NOMO-1 treated with dmso at 0.1 percent for 144 hours (cell line): ENCODE data around the gene RSPH3.
"Not testable (repeated sequence)": the region's sequence is repeated elsewhere in the genome, so short reads cannot be mapped to it uniquely, and the experiment has no call there.

Experiments used
- DNase-seq: peaks from one replicate; lab custom pipeline; 2025; ENCODE audit not compliant: unreplicated experiment; lab: John Stamatoyannopoulos, UW

The RSPH3 gene

GRCh38 chr6:158977382-158977781 lies 22.6 kb downstream of the RSPH3 start:
- no peak for DNase-seq

- DNase-seq = no peak
Measured at GRCh38 chr6:158972241-158973233, 27.5 kb downstream of the RSPH3 start.

- no peak for DNase-seq
Measured at GRCh38 chr6:158970640-158971275, 29.2 kb downstream of the RSPH3 start.

DNA sequence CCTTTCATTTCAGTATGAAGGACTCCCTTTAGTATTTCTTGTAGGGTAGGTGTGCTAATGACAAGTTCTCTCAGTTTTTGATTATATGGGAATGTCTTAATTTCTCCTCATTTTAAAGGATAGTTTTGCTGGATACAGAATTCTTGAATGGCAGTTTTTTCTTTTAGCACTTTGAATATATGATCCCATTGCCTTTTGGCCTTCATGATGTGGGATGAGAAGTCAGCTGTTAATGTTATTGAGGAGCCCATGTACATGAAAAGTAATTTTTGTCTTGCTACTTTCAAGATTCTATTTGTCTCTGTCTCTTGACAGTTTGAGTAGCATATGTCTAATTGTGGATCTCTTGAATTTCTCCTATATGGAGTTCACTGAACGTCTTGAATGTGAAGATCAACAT lies 30.9 kb downstream of the RSPH3 start:
- DNase-seq = no peak

GRCh38 chr6:158963020-158963808 lies 36.8 kb downstream of the RSPH3 start:
- DNase-seq = no peak

- no peak for DNase-seq
Measured at GRCh38 chr6:158962371-158962770, 37.6 kb downstream of the RSPH3 start.

DNA sequence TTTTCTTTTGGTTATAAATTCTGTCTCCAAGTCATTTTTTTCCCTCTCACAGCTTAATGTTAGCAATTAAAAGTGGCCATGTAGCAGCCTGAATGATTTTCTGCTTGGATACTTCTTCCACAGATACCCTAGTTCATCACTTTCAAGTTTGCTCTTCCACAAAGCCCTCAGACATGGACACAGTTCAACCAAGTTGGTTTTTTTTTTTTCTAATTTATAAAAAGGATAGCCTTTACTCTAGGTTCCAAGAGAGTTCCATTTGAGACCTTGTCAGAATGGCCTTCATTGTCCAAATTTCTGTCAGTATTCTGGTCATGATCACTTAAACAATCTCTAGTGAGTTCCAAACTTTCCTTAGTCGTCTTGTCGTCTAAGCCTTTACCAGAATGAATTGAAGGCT lies 40.0 kb downstream of the RSPH3 start:
- no peak for DNase-seq

DNA sequence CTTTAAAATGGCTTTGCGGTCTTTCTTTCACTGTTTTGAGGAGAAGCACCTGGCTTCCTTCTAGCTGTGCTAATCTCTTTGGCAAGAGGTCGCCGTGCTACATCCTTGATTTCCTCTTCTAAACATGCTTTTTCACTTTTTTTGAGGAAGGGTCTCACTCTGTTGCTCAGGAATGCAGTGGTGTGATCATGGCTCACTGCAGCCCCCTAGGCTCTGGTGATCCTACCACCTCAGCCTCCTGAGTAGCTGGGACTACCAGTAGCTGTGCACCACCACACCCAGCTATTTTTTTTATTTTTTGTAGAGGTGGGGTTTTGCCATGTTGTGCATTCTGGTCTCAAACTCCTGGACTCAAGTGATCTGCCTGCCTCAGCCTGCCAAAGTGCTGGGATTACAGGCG lies 40.5 kb downstream of the RSPH3 start:
- DNase-seq = no peak

DNA sequence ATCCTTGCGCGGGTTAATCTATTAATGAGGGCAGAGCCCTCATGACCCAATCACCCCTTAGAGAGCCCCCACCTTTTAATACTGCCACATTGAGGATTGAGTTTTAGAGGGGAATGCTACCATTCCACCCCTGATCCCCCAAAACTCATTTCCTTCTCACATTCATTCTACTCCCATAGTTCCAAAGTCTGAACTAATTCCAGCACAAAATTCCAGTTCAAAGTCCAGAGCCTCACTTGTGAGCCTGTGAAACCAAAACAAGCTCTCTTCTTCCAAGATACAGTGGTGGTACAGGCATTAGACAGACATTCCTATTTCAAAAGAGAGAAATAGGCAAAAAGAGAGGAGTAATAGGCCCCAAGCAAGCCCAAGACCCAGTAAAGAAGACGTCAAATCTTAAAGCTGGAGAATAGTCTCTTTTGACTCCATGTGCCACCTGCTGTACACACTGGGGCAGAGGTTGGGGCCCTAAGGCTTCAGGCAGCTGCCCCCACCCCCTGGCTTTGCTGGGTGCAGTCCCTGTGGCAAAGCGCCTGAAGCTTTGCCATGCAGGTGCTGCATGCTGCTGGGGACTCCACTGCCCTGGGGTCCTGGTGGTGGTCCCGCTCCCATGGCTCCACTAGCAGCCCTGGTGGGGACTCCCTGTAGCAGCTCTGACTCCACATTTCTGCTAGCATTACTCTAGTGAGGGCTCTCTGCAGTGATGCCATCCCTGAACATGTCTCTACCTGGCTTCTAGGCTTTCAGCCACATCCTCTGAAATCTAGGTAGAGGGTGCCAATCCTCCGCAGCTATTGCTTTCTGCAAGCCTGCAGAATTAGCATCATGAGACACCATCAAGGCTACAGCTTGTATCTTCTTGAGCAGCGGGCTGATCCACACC lies 41.3 kb downstream of the RSPH3 start:
- no peak for DNase-seq

- peak; percentile 35 for DNase-seq
Measured at GRCh38 chr6:158955255-158955654, 44.7 kb downstream of the RSPH3 start.

GRCh38 chr6:158954753-158955152 lies 45.2 kb downstream of the RSPH3 start:
- DNase-seq = no peak

- DNase-seq = not testable (repeated sequence)
Measured at GRCh38 chr6:158952011-158952410, 48.0 kb downstream of the RSPH3 start.

- DNase-seq = not testable (repeated sequence)
Measured at GRCh38 chr6:158951565-158951964, 48.4 kb downstream of the RSPH3 start.

DNA sequence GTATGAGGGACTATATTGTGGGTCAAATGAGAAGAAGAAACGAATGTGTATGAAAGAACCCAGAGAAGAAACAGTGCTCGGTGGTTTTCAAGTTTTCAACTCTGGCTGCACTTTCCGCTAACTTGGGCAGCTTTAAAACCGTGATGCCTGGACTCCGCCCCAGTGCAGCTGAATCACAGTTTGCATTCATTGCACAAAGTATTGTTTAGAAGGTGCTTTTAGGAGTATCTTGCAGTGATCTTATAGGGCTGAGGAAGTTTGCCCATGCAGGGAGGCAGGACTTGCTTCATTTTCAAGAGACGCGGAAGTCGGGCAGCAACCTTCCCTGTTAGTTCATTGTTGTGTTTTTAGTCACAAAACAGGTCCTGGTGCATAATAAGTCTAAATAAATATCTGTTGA lies 52.7 kb downstream of the RSPH3 start:
- DNase-seq = no peak

GRCh38 chr6:158943380-158944032 lies 56.5 kb downstream of the RSPH3 start:
- DNase-seq = no peak

DNA sequence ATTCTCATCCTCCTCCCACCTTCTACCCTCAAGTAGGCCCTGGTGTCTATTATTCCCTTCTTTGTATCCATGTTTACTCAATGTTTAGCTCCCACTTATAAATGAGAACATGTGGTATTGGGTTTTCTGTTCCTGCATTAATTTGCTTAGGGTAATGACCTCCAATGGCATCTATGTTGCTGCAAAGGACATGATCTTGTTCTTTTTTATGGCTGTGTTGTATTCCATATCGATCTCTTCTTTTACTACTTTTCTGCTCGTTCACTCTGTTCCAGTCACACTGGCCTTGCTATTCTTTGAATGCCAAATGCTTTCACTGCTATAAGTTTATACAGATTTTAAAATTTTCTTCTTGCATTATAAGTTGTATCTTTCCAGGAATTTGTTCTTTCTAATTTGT lies 57.7 kb downstream of the RSPH3 start:
- DNase-seq = no peak

DNA sequence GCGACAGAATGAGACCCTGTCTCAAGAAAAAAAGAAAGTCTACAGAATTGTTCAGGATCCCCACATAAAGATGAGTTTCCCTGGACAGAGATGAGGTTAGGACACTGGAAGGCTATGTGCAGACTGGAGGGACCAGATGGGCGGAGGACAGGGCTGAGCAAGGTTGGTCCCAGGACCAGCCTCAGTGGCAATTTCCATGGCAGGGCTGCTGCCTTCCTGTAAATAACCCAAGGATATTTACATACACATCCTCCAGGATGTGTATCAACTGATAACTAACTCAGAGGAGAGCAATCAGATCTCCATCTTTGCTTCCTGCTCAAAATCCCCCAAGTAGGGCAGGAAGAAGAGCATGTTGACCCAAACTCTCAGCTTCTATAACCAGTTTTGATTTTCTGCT lies 58.8 kb downstream of the RSPH3 start:
- DNase-seq = no peak

- DNase-seq = peak; percentile 15
Measured at GRCh38 chr6:158939255-158940159, 60.5 kb downstream of the RSPH3 start.

GRCh38 chr6:158938811-158939254 lies 61.2 kb downstream of the RSPH3 start:
- peak; percentile 68 for DNase-seq
